Mammary epithelial cell (primary cell): ENCODE data around the gene ATP5F1D.

Source experiments
- EZH2 ChIP-seq: IDR thresholded peaks from 2 replicates; pipeline ENCODE4 v1.6.1; 2012; ENCODE audit warnings: low read length, inconsistent platforms, borderline replicate concordance
- TF ChIP-seq, protein P1 (sequence below), 2 donors: IDR thresholded peaks in 1 of 2; conservative IDR thresholded peaks in 1 of 2; 2 replicates each; pipeline ENCODE4 v1.5.1; 2011 to 2012; ENCODE audit warnings: inconsistent platforms in 2 of 2, low read length in 2 of 2, mild to moderate bottlenecking in 2 of 2, control low read depth in 1 of 2, low read depth in 1 of 2; ENCODE audit not compliant: insufficient read depth in 1 of 2; ENCODE audit errors: extremely low read depth in 1 of 2

DNA sequence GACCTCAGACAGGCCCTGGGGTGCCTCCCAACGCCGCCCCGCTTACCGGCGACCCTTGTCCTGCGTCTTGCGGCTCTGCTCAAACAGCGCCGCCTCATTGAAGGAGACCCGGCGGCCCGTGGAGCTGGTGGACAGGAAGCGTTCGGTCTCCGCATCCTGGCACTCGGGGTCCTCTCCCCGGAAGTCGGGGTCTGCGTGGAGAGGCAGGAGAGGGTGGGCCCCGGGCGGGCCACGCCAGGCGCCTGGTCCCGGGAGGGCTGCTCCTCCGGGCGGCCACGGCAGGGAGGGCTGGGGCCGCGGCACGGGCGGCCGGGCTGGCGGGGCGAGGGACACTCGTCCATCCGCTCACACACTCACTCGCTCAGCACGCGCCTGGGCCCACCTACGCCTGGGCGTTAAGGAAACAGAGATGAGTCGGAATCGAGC is 6.6 kb upstream of the ATP5F1D start:
- TF ChIP-seq, protein P1, sequence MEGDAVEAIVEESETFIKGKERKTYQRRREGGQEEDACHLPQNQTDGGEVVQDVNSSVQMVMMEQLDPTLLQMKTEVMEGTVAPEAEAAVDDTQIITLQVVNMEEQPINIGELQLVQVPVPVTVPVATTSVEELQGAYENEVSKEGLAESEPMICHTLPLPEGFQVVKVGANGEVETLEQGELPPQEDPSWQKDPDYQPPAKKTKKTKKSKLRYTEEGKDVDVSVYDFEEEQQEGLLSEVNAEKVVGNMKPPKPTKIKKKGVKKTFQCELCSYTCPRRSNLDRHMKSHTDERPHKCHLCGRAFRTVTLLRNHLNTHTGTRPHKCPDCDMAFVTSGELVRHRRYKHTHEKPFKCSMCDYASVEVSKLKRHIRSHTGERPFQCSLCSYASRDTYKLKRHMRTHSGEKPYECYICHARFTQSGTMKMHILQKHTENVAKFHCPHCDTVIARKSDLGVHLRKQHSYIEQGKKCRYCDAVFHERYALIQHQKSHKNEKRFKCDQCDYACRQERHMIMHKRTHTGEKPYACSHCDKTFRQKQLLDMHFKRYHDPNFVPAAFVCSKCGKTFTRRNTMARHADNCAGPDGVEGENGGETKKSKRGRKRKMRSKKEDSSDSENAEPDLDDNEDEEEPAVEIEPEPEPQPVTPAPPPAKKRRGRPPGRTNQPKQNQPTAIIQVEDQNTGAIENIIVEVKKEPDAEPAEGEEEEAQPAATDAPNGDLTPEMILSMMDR (conservative IDR thresholded peaks at IDR 0.05 in 1 of 2, IDR thresholded peaks at IDR 0.05 in 1 of 2; ENCODE audit: extremely low read depth in 1 of 2, insufficient read depth in 1 of 2, low read depth in 1 of 2, low read length in 2 of 2), result no peak
- TF ChIP-seq EZH2, result no peak
